H1 (cell line): Measurements from ENCODE around the gene APOA4. TPM values are rescaled to one million over a fixed set of nuclear protein-coding genes. Genes with fewer than 3 reads are reported as not detected.

ENCODE experiments used
- CTCF ChIA-PET: fragments of 300-600 bp; sonication (Branson Sonifier 250); formaldehyde crosslinking; loops from one replicate; lab custom pipeline; 2021; ENCODE audit not compliant: partially characterized antibody; lab: Charles Lee
- POLR2A ChIA-PET: fragments of 300-600 bp; sonication (Branson Sonifier 250); formaldehyde crosslinking; loops from one replicate; lab custom pipeline; 2021; ENCODE audit warnings: inconsistent platforms; ENCODE audit not compliant: partially characterized antibody; lab: Charles Lee
- DNase-seq, 2 experiments: peaks; one replicate each; pipeline versions ENCODE4 v3.0.0 to v3.0.0-alpha.2; 2010 to 2022; ENCODE audit warnings: low spot score in 2 of 2, low read depth in 1 of 2, mixed read lengths in 1 of 2
- FAIRE-seq: peaks from 2 replicates; lab custom pipeline; 2011; peaks lifted over from hg19 to GRCh38; lab: Jason Lieb, UNC
- H2AFZ ChIP-seq: 2 replicates; pipeline ENCODE4 v1.8.1; 2012; ENCODE audit warnings: low read length, inconsistent platforms
- H2AK5ac ChIP-seq: 2 replicates; pipeline ENCODE4 v1.6.1; 2013; ENCODE audit warnings: low read depth, low read length
- H2BK120ac ChIP-seq: replicated peaks from 2 replicates; pipeline ENCODE3; 2013; ENCODE audit warnings: low read depth, low read length, inconsistent platforms
- H2BK12ac ChIP-seq: 2 replicates; pipeline ENCODE4 v1.6.1; 2013; ENCODE audit warnings: low read depth, low read length
- H2BK15ac ChIP-seq: 2 replicates; pipeline ENCODE4 v1.6.1; 2013; ENCODE audit warnings: low read length
- H2BK20ac ChIP-seq: 2 replicates; pipeline ENCODE4 v1.6.1; 2013; ENCODE audit warnings: low read length
- H2BK5ac ChIP-seq: 2 replicates; pipeline ENCODE4 v1.6.1; 2013; ENCODE audit warnings: low read depth, low read length
- H3K14ac ChIP-seq: 2 replicates; pipeline ENCODE4 v1.6.1; 2013; ENCODE audit warnings: inconsistent platforms; ENCODE audit not compliant: insufficient read length
- H3K18ac ChIP-seq: 2 replicates; pipeline ENCODE4 v1.6.1; 2013; ENCODE audit warnings: low read length; ENCODE audit errors: extremely low read depth
- H3K23ac ChIP-seq: 2 replicates; pipeline ENCODE4 v1.6.1; 2013; ENCODE audit warnings: inconsistent platforms; ENCODE audit not compliant: insufficient read length
- H3K23me2 ChIP-seq: 2 replicates; pipeline ENCODE4 v1.6.1; 2013; ENCODE audit warnings: low read depth, low read length
- H3K27ac ChIP-seq: 2 replicates; pipeline ENCODE4 v1.6.1; 2011; ENCODE audit warnings: low read depth, low read length, inconsistent platforms
- H3K27me3 ChIP-seq, 4 experiments: replicated peaks in 1 of 4; 1 replicate in 1 of 4; 2 replicates in 3 of 4; pipeline versions ENCODE4 v1.6.1 to v1.8.1; 2011 to 2013; ENCODE audit warnings: low read length in 3 of 4, mild to moderate bottlenecking in 3 of 4, inconsistent platforms in 2 of 4, mixed read lengths in 2 of 4, moderate library complexity in 1 of 4; ENCODE audit not compliant: control insufficient read depth in 3 of 4, insufficient read depth in 3 of 4; ENCODE audit errors: extremely low read depth in 1 of 4
- H3K36me3 ChIP-seq, 4 experiments: 2 replicates each; pipeline versions ENCODE4 v1.6.1 to v1.8.1; 2011 to 2013; ENCODE audit warnings: mild to moderate bottlenecking in 4 of 4, low read length in 3 of 4, moderate library complexity in 2 of 4, control low read depth in 1 of 4, inconsistent platforms in 1 of 4; ENCODE audit not compliant: insufficient read depth in 4 of 4, control insufficient read depth in 2 of 4
- H3K4ac ChIP-seq: replicated peaks from 2 replicates; pipeline ENCODE3; 2013; ENCODE audit warnings: low read length, low read depth, mixed read lengths, inconsistent platforms; ENCODE audit not compliant: insufficient read length
- H3K4me1 ChIP-seq, 4 experiments: replicated peaks in 1 of 4; 1 replicate in 1 of 4; 2 replicates in 3 of 4; pipeline versions ENCODE4 v1.6.1 to v1.8.1; 2011 to 2013; ENCODE audit warnings: low read length in 3 of 4, inconsistent platforms in 2 of 4, mixed read lengths in 1 of 4; ENCODE audit not compliant: insufficient read depth in 4 of 4, control insufficient read depth in 3 of 4
- H3K4me2 ChIP-seq, 2 experiments: 2 replicates each; pipeline versions ENCODE4 v1.6.1 to v1.8.1; 2011 to 2013; ENCODE audit warnings: low read depth in 2 of 2, low read length in 2 of 2, control low read depth in 1 of 2, inconsistent platforms in 1 of 2, mild to moderate bottlenecking in 1 of 2; ENCODE audit not compliant: insufficient read depth in 1 of 2
- H3K4me3 ChIP-seq, 4 experiments: fragments of 200-600, 300-600 bp in 1 of 4; sonication (generic), shearing (Covaris generic), sonication (Bioruptor Twin) in 1 of 4; 2 replicates each; pipeline versions ENCODE4 v1.5.1 to v1.8.1; 2011 to 2016; ENCODE audit warnings: low read length in 4 of 4, low read depth in 3 of 4, control low read depth in 2 of 4, inconsistent platforms in 2 of 4, mild to moderate bottlenecking in 2 of 4, mixed read lengths in 1 of 4, moderate library complexity in 1 of 4; ENCODE audit not compliant: insufficient read depth in 2 of 4; ENCODE audit errors: extremely low read depth in 1 of 4
- H3K56ac ChIP-seq: replicated peaks from 2 replicates; pipeline ENCODE3; 2013; ENCODE audit warnings: low read depth, mild to moderate bottlenecking, mixed read lengths, low read length, inconsistent platforms; ENCODE audit not compliant: insufficient read length
- H3K79me1 ChIP-seq: 2 replicates; pipeline ENCODE4 v1.6.1; 2013; ENCODE audit warnings: low read depth, low read length, control low read depth
- H3K79me2 ChIP-seq, 2 experiments: 2 replicates each; pipeline versions ENCODE4 v1.6.1 to v1.8.1; 2012 to 2013; ENCODE audit warnings: low read length in 2 of 2, mild to moderate bottlenecking in 2 of 2, inconsistent platforms in 1 of 2; ENCODE audit not compliant: insufficient read depth in 2 of 2, control insufficient read depth in 1 of 2
- H3K9ac ChIP-seq, 4 experiments: replicated peaks in 1 of 4; 1 replicate in 1 of 4; 2 replicates in 3 of 4; pipeline versions ENCODE4 v1.6.1 to v1.8.1; 2011 to 2013; ENCODE audit warnings: low read depth in 3 of 4, low read length in 3 of 4, control low read depth in 2 of 4, mild to moderate bottlenecking in 2 of 4, moderate library complexity in 2 of 4, inconsistent platforms in 1 of 4; ENCODE audit errors: extremely low read depth in 1 of 4
- H3K9me3 ChIP-seq, 2 experiments: 2 replicates each; pipeline versions ENCODE4 v1.6.1 to v1.8.1; 2012 to 2013; ENCODE audit warnings: mild to moderate bottlenecking in 2 of 2, moderate library complexity in 2 of 2, control low read depth in 1 of 2, inconsistent platforms in 1 of 2, low read depth in 1 of 2, low read length in 1 of 2, mixed read lengths in 1 of 2; ENCODE audit not compliant: insufficient read depth in 2 of 2
- H4K20me1 ChIP-seq, 2 experiments: replicated peaks in 1 of 2; 2 replicates each; pipeline versions ENCODE3 to v1.8.1; 2011 to 2013; ENCODE audit warnings: inconsistent platforms in 2 of 2, low read length in 2 of 2, mild to moderate bottlenecking in 1 of 2; ENCODE audit not compliant: insufficient read depth in 2 of 2, control insufficient read depth in 1 of 2
- H4K5ac ChIP-seq: 2 replicates; pipeline ENCODE4 v1.6.1; 2013; ENCODE audit warnings: low read length, low read depth, mixed read lengths, inconsistent platforms; ENCODE audit not compliant: insufficient read length
- H4K8ac ChIP-seq: 2 replicates; pipeline ENCODE4 v1.8.0; 2013; ENCODE audit warnings: mild to moderate bottlenecking, moderate library complexity, low read length, inconsistent platforms; ENCODE audit not compliant: insufficient read depth; ENCODE audit errors: extremely low read depth
- H4K91ac ChIP-seq: replicated peaks from 2 replicates; pipeline ENCODE3; 2013; ENCODE audit warnings: low read length, mixed read lengths, inconsistent platforms; ENCODE audit not compliant: insufficient read length
- BACH1 ChIP-seq: IDR thresholded peaks from 2 replicates; pipeline ENCODE4 v1.6.1; 2012; ENCODE audit warnings: low read length, improper control_type of control experiment
- POLR2AphosphoS5 ChIP-seq: IDR thresholded peaks from 2 replicates; pipeline ENCODE4 v1.6.1; 2011; ENCODE audit warnings: low read depth, low read length
- RNF2 ChIP-seq: fragments of 200-900, 300-1000 bp; sonication (generic); IDR thresholded peaks from 2 replicates; pipeline ENCODE4 v1.7.1; 2016; ENCODE audit warnings: borderline replicate concordance, low read depth, mild to moderate bottlenecking, antibody characterized with exemption, low read length; ENCODE audit not compliant: poor library complexity, severe bottlenecking; ENCODE audit errors: missing control alignments
- SP2 ChIP-seq: IDR thresholded peaks from 2 replicates; pipeline ENCODE4 v1.6.1; 2012; ENCODE audit warnings: mild to moderate bottlenecking, low read length, inconsistent platforms
- USF2 ChIP-seq: IDR thresholded peaks from 2 replicates; pipeline ENCODE4 v1.6.1; 2011; ENCODE audit warnings: low read length, improper control_type of control experiment
- WGBS, 2 experiments: shearing (Covaris generic) in 1 of 2; methylation state at CpG; one replicate each; pipeline versions ENCODE4 v1.1.6 to v1.1.7; 2013 to 2015; ENCODE audit warnings: low lambda C conversion rate in 2 of 2, mixed read lengths in 2 of 2, inconsistent platforms in 1 of 2, low coverage in 1 of 2, missing lambda C conversion rate in 1 of 2; ENCODE audit not compliant: insufficient replicate concordance in 2 of 2, insufficient coverage in 1 of 2, insufficient read length in 1 of 2; ENCODE audit errors: extremely low coverage in 1 of 2, missing lambda C conversion rate in 1 of 2; 5-methylcytosine and 5-hydroxymethylcytosine counted together
- polyA plus RNA-seq, 7 experiments: library from polyadenylated mRNA; depleted of rRNA in 3 of 7; stranded (reverse) in 5 of 7; unstranded in 2 of 7; fragments of >200 nt in 5 of 7; fragments of 200-250 nt in 2 of 7; gene quantifications; 1 replicate in 5 of 7; 2 replicates in 1 of 7; 4 replicates in 1 of 7; pipeline versions ENCODE4 v1.2.1 to v1.2.3, GENCODE V29; 2011 to 2013; ENCODE audit warnings: missing spikeins in 2 of 7, mixed read lengths in 2 of 7
- total RNA-seq: library from RNA; stranded (reverse); fragmentation: NEBNext Ultra II Directional; extraction: Animal tissue kit (Norgen Biotek cat#: 25700); gene quantifications from 2 replicates; pipeline ENCODE4 v1.2.1, GENCODE V29; 2021

The APOA4 gene
- total and polyA plus RNA-seq, 2 of the 8 experiments (the other 6 are each of a cell fraction or from before 2014, with no cell fraction given), result not detected

DNA sequence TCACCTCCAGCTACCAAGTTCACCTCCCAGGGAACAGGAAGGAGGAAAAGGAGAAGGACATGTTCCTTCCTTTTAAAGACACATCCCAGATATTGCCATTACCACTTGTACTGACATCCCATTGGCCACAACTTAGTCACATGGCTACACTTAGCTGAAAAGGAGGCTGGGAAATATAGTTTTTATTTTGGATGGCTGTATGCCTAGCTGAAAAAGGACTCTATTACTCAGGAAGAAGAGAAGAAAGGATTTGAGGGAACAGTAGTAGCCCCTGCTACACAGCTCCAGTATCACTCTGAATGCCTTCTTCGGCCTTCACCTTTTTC, 29.4 kb downstream of the APOA4 start:
- DNase-seq, result no peak
- Histone ChIP-seq H4K5ac (no peak overlapping the region), H2BK15ac (no peak overlapping the region), H3K4me2 (no peak overlapping the region), H2AFZ (peak overlapping the region; percentile 96), H4K91ac (no peak overlapping the region), H3K4ac (no peak overlapping the region), H3K79me2 (no peaks in the 10 kb centered on the region), H4K20me1 (no peaks in the 10 kb centered on the region), H3K23me2 (no peaks in the 10 kb centered on the region), H3K4me3 (no peak overlapping the region), H2BK5ac (no peak overlapping the region), H3K23ac (no peak overlapping the region), H3K9ac (no peak overlapping the region), H3K56ac (no peak overlapping the region), H2BK20ac (no peak overlapping the region), H3K27ac (no peak overlapping the region), H3K79me1 (no peaks in the 10 kb centered on the region), H3K18ac (no peak overlapping the region), H3K4me1 (peaks cover 2 to 5% (median 4%) of the 10 kb centered on the region in 4 experiments; a peak in 6 of 7 replicates), H3K14ac (no peak overlapping the region), H3K27me3 (peaks cover 0 to 10% (median 3%) of the 10 kb centered on the region in 4 experiments; a peak in 4 of 7 replicates), H2BK12ac (no peak overlapping the region), H3K36me3 (no peaks in the 10 kb centered on the region), H3K9me3 (no peaks in the 10 kb centered on the region), H2BK120ac (no peak overlapping the region), H2AK5ac (no peak overlapping the region), H4K8ac (no peak overlapping the region)
- CTCF ChIA-PET, result interaction anchor here (0.6 to 12.1 kb wide), 13 partner anchors 11 to 387 kb away, joined by 3 to 237 read pairs (median 3); partner anchors contain the start of genes APOA1, APOA4 and APOC3
- POLR2A ChIA-PET, result interaction anchor here (2.8 kb wide), 1 partner anchor 41 kb away, joined by 16 read pairs; no protein-coding TSS in a partner anchor
- TF ChIP-seq BACH1 (no peak), RNF2 (no peak), POLR2AphosphoS5 (no peak), USF2 (peak; percentile 11; the same call in 1 of the 2 replicates), SP2 (no peak)
- WGBS, 2 experiments, result 100% methylated on average over 1 of the region's 1 CpG; no CpG with 5 or more reads in 1 of the 2 experiments
- FAIRE-seq, result no peak
